ENCODE measurements around the gene CPE.
"Not testable (repeated sequence)": the region's sequence is repeated elsewhere in the genome, so short reads cannot be mapped to it uniquely, and the experiment has no call there.

CPE gene

DNA sequence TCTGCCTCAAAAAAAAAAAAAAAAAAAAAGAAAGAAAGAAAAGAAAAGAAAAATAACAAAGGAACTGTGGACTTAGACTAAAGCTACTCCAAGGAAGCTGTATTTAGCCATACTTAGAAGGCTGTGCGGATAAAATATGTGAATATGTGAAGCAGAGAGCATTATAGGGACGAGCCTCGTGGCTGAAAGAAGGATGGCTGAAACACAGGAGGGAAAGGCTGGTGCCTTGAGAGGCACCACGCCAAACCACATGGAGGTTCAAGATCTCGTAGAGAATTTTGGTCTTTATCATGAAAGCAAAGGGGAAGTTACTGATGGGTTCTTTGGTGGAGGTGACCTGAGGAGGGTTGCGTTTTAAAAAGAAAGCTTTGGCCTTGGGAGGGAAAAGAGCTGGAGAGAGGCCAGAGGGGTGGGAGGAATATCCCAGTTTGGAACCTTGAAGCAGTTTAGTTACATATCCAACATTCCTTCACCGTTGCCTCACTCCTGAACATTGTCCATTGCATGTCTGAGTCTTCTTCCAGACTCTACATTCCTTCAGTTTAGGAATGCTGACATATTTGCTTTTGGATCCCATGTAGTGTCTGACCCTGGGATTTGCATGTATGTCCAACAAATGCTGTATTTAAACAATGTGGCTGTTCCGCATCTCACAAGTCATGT is 82.5 kb downstream of the CPE start:
- DNase-seq (ENCODE audit: low spot score) (no peak), FAIRE-seq (no peak)

DNA sequence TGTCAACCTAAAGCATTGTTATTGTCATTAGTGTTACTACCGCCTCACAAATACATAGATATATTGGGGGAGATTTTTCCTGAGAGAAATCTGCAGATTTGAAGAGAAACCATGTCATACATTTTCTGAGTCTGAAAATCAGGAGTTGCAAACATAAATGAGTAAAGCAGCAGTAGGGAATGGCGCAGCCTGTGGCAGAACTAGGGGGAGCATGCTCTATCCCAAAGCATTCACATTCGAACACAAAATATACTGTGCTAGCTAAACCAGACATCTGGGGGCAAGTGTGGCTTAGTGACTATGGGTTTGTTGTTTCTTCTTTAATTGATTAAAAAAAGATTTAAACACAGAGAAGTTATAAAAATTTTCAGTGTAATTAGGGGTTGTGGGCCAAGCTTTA is 83.2 kb downstream of the CPE start:
- DNase-seq (ENCODE audit: low spot score) (no peak), FAIRE-seq (no peak)

DNA sequence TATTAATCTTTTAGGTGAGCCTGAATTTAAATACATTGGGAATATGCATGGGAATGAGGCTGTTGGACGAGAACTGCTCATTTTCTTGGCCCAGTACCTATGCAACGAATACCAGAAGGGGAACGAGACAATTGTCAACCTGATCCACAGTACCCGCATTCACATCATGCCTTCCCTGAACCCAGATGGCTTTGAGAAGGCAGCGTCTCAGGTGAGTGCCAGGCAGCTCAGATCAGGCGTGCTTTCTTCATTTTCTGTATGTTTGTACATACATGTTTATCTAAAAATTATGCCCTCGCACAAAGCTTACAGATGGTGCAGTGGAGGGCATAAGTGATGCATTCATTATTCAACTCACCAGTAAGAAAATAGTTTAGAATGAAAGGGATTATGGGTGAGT is 85.6 kb downstream of the CPE start:
- FAIRE-seq = no peak

DNA sequence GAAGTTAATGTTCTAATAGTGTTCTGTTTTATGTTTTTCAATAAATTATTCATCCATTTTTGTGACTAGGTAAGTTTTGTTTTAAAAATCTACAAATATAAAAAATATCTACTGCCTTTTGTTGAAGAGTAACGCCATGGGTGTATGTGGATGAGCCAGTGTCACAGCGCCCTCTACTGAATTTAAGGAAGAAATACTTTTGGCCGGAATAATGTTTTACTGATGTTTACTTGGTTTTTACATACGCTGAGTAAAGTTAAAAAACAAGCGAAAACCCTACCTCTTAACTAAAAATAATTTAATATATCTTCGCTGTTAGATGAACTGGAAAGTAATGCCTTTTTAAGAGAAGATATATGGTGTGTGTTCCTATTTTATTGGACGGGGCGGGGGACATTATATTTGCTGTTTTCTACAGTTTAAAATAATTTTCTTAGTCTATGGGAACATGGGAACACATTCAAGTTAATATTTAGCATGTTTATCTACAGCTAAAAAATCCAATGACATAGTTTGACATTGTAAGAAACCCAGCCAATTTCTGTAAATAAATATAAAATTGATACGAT is 86.1 kb downstream of the CPE start:
- DNase-seq (ENCODE audit: low spot score) = peak; percentile 29
- FAIRE-seq = peak; percentile 60

More for the DNA sequence above, 85.6 kb downstream of the CPE start:
- DNase-seq (ENCODE audit: low spot score) = no peak

DNA sequence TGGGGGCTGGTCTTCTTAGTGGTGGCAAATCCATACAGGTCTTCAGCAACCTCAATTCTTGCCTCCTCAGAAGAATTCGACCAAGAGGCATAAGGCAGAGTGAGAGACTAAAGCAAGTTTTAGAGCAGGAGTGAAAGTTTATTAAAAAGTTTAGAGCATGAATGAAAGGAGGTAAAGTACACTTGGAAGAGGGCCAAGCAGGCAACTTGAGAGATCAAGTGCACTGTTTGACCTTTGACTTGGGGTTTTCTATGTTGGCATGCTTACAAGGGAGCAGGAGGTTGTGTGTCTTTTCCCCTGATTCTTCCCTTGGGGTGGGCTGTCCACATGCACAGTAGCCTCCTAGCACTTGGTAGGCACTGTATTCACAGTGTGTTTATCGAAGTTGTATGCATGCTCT is 91.2 kb downstream of the CPE start:
- DNase-seq (ENCODE audit: low spot score) = no peak
- no peak for FAIRE-seq

DNA sequence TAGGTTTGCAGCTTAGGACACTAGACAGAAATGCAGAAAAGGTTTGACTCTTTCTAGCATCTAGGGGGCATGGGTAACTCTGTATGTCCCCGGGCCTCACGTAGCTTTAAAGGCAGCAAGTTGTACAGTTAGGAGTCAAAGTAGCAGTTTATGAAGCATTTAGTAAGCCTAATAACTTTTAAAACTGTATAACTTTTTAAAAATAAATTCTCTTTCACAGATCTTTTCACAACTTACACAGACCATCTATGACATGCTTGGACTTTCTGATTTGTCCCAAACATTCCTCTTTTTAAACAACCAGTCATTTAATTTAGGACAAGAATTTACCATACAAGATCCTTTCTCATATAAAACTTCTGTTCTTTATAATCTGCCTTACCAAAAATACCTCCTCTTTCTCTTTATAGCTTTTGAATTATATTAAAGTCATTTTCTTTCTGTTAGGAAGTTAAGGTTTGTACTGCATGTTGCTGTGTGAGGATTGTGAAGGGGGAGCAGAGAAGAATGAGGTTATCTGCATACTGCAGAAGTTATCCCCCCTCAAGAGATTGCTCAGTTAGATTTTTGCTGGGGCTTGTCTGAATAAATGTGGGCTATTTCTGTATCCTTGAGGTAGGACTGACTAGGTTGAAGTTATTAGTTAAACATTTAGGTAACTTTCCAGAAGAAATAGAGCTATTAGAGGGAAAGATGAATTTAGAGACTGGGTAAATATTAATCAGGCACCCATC is 94.3 kb downstream of the CPE start:
- FAIRE-seq = no peak

DNA sequence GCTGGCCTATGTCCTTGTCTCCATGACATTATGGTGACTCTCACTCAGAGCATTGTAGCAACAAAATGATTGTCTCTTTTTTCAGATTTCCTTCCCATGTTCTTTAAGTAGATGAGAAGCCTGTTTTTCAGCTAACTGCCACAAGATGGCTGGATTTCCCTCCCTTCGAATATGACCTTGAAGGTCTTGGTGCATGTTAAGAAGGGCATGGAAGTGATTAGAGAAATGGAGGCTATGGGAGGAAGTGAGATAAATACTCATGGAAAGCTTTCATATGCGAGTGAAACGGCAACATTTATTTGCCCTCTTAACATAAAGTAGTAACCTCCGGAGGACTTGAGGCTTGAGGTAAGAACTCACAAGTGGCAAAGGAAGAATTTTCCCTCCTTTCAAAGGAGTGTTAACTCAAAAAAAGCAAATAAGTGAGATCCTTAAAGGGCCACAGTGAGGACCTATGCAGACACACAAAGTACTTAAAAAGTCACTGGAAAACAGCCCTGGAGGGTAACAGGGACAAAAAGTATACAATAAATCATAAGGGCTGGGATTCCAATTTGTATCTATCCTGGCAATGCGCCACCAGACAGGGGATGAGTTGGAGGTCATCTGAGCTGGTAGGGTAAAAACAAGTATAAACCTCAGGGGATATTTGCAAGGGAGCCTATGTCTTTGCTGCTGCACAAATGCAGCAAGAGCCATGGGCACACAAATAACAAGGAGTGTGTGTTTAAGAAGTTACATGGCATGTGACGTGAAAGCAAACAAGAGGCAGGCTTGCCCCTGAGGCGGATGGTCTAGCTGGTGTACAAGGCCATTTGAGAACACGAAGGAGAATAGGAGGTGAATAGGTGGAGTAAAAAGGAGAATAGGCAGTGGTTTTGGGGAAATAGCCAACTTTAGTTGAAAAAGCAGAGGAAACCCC is 96.2 kb downstream of the CPE start:
- no peak for DNase-seq (ENCODE audit: low spot score)
- FAIRE-seq = no peak

More for the DNA sequence above, 94.3 kb downstream of the CPE start:
- DNase-seq (ENCODE audit: low spot score) = peak; percentile 3

DNA sequence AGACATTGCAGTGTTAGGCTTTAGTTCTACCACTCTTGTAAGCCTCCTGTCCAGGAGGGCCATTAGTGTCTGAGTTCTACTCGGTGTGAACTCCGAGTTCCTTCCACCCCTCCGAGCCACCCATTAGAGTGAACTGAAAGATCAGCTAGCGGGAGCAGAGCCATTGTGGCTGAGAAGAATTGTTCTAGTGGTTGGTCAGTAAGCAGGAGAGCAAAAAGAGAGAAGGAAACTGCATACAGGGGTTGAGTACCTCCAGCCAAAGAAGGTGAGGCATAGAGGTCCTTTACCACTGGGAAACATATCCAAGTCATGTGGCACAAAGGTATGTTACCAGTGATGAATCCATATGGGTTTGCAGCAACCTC is 96.9 kb downstream of the CPE start:
- no peak for DNase-seq (ENCODE audit: low spot score)
- no peak for FAIRE-seq

DNA sequence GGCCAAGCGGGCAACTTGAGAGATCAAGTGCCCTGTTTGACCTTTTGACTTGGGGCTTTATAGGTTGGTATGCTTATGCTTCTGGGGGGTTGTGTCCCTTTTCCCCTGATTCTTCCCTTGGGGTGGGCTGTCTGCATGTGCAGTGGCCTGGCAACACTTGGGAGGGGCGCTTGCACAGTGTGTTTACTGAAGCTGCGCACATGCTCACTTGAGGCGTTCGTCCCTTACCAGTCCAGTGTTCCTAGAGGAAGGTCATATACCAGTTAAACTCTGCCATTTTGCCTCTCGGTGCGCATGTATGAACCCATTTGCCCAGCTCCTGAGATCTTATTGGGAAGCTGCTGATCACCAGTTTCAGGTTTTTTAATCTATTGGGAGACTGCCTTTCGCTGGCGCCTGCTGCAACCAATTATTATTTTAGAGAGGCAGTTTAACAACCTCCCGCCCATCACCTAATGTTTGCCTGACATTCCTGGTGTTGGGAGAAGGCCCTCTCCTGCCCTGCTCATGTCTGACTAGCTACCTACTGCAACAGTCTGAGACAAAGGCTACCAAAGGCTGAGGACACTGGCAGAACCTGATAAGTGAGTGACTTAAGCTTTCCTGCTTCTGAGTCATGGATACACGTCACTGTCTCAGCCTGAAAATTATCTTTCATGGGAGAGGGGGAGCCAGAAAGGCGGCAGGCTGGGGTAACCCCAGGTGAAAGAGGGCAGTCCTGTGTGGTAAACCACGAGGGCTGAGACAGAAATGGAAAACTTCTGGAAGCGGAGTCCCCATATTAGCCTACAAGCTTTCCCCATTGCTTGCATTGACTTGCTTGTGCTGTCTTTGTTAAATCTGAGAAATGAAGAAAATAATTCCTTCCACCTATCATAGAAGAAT is 97.6 kb downstream of the CPE start:
- peak; percentile 46 for DNase-seq (ENCODE audit: low spot score)
- FAIRE-seq = no peak

DNA sequence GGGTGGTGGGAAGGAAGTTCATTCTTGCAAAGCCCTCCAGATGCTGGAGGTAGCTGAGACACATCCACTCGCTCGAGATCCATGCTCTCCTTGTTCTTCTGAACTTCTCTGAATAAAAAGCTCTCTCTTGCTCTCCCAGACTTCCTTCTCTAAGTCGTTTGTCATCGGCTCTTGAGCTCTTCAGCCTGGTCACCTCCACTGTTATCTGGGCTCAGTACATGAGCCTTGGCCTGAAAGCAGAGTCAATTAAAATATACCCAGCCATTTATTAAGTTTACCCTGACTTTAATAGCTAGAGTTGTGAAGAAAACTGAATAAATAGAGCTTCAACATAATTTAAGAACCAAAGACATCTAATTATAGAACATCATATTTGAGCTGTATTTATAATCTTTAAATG is 99.0 kb downstream of the CPE start:
- FAIRE-seq (no peak), DNase-seq (ENCODE audit: low spot score) (no peak)

DNA sequence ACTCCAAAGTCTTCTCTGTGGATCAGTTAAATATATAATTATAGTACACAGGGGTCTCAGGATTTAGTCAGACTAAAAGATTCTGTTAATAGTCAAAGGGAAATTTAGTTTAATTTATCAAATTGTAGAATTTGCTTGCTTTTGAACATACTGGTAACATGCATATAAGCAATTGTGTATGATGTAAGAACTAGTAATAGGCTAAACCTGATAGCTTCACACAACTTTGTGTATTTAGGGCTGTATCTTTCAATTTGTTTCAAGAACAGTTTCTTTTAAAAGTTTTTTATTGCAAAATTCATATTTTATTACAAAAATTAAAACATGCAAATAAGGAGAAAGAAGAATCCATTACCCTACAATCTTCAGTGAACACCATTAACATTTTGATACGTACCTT is 99.5 kb downstream of the CPE start:
- FAIRE-seq = no peak
- no peak for DNase-seq (ENCODE audit: low spot score)

DNA sequence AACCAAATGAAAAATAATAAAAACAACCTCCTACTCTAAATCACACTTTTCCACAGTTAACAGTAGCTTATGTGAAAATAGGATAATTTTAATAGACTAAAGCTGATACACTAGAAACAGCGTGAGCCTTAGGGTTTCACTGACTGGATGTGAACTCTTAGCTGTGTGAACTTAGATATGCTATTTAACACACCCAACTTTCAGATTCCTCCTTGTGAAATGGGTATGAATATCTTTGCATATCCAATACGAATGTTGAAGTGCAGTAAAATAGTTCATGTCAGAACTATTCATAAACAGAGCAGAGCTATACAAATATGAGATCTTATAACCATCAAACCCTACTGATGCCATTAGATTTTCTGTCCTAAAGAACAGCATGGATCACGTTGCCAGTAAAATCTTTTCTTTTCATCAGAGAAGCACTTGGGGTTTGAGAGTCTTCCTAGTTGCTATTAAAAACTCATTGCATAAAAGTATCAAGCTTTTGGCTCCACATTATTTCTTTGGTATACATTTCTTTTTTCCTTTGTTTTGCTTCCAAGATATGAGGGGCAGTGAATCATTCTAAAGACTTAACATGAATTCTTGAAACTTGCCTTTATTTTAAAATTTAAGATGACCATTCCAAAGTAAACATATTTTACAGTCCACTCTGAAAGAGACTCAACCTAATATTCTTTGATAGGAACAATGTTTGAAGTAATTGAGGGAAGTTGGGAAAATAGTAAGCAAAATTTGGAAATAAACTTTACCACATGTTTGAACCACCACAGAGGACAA is 102.4 kb downstream of the CPE start:
- DNase-seq (ENCODE audit: low spot score) = no peak
- no peak for FAIRE-seq

DNA sequence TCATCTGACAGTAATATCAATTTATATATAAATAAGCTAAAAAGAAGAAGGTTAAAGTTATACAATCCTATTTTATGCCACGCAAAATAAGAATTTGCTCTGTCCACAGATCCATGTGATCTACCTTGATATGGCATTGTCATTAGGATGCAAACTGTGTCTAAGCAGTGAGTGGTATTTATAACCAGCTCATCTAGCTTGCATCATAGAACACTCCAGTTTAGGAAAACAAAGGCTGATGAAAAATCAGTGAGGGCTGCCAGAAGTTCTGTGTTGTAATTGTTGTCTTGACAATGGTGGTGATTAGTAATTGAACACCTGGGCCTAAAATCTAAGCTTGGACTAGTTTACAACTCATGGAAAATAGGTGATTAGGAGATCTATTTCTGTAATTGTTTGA is 111.0 kb downstream of the CPE start:
- no peak for DNase-seq (ENCODE audit: low spot score)
- no peak for FAIRE-seq

DNA sequence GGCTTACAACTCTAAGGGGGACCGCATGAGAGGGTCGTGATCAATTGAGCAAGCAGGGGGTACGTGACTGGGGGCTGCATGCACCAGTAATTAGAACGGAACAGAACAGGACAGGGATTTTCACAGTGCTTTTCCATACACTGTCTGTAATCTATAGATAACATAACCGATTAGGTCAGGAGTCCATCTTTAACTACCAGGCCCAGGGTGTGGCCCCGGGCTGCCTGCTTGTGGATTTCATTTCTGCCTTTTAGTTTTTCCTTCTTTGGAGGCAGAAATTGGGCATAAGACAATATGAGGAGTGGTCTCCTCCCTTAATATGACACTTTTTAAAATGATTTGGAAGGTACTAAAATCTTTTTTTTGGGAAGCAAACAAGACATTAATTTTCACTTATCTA is 113.8 kb downstream of the CPE start:
- DNase-seq (ENCODE audit: low spot score); FAIRE-seq: not testable (repeated sequence)

DNA sequence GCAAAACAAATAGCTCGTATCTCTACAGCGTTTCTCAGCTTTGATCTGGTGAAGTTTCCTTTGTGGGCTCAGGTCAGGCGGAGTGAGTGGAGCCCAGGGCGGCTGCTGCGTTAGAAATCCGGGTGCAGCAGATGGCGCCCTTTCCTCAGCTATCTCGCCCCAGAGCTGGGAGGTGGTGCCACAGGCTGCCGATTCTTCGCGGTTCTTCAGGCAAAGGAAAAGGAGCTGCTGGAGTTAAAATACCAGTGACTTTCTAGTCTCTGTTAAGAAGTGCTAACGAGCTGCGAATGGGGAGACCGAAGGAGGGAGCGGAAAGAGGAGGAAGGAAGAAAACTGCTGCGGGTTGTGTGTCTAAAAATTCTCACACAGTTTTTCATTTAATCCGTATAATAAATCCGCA is 114.6 kb downstream of the CPE start:
- DNase-seq (ENCODE audit: low spot score) (peak; percentile 23), FAIRE-seq (no peak)

DNA sequence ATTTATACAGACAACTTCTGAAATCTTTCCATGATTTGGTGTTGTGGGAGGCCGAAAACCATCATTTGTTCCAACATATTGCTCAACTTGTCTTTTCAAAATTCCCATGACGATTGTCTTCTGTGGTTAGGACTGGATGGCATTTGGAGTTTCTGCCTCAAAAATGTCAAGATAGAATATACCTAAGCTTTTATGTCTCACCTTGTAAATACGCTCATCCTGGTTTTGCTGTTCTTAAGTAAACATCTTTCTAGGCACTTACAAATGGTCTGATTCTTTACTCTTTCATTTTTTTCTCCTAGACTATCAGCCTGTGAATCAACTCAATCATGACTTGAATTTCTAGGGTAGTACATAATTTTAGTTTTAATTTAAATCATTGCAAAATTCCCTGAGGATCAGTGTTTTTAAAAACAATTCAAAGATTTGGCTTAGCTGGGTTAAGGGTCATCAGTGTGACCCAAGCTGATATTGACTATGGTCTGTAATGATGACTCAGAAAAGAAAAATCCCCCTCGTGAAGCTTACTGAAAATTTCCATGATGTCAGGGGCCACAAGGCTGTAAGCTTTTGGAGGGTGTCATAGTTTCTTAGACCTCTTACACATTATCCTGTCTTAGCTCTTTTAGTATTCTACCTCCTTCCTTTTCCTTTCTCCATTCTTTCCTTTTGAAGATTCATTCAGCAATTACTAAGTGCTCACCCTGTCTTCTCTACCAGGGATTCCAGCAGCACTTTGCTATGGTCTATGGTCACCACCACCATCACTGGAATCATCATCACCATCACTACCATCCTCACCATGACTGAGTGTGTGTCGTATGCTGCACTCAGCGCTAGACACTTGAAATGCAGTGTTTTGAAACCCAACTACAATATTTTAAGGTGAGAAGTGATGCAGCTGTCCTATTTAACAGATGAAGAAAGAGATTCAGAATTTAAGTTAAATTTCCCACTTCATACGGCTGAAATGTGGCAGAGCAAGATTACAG is 124.4 kb downstream of the CPE start:
- DNase-seq (ENCODE audit: low spot score) (peak; percentile 51), FAIRE-seq (peak; percentile 2)

DNA sequence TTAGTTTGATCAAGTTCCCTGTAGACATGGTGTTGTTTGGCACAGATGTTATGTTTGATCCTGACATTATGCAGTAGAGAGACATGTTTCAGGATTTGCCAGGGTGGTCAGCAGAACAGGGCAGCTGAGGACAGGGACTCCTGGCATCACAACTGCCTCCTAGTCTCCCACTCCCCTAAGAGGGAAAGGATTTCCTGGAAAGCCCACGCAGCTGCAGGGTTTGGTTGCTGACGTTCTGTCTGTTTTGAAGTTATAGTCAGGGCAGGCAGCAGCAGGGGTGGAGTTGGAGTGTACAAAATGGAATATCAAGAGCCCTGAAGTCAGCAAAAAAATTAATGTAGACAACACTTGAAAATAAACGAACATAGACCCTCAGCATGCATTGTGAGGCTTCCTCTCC is 125.4 kb downstream of the CPE start:
- no peak for FAIRE-seq
- no peak for DNase-seq (ENCODE audit: low spot score)

DNA sequence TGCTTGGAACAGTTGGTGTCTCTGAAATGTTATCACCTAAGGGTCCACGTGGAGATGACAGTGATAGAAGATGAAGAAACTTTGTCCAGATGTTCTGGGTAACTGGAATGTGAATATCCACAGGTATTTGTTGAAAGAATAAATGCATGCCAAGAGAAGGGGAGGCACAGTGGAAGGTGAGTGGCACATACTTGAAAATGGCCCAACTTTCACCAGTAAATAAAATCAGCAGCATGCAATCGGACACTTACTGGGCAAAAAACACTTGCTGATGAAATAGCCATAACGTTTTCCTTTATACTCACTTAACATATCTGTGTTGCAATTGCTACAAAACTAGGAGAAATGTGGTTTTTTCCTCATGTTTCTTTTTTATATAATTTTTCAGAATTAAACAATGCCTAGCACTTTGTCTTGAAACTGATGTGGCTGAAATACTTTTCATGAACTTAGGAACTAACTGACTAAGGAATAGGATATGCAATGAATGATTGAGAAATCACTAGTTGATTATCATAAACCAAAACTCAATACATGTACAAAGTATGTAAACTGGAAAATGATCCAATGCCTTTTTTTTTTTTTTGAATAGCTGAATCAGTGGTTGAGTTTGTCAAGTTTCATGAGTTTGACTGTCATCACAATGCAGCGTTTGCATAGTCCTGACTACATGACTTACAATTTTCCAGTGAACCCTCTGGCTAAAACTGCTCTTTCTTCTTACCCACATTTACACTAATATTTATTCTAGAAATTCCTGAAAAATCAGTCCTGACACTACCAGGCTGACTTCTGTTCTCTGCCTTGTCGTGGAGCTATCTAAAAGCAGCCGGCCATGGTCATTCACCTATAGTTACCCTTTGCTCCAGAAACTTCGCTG is 127.4 kb downstream of the CPE start:
- no peak for FAIRE-seq
- DNase-seq (ENCODE audit: low spot score) = no peak
